ENCODE results near the gene CASK.
A peak's percentile ranks its signal among the peaks of the same experiment; 100 is the strongest.

The CASK gene, protein sequence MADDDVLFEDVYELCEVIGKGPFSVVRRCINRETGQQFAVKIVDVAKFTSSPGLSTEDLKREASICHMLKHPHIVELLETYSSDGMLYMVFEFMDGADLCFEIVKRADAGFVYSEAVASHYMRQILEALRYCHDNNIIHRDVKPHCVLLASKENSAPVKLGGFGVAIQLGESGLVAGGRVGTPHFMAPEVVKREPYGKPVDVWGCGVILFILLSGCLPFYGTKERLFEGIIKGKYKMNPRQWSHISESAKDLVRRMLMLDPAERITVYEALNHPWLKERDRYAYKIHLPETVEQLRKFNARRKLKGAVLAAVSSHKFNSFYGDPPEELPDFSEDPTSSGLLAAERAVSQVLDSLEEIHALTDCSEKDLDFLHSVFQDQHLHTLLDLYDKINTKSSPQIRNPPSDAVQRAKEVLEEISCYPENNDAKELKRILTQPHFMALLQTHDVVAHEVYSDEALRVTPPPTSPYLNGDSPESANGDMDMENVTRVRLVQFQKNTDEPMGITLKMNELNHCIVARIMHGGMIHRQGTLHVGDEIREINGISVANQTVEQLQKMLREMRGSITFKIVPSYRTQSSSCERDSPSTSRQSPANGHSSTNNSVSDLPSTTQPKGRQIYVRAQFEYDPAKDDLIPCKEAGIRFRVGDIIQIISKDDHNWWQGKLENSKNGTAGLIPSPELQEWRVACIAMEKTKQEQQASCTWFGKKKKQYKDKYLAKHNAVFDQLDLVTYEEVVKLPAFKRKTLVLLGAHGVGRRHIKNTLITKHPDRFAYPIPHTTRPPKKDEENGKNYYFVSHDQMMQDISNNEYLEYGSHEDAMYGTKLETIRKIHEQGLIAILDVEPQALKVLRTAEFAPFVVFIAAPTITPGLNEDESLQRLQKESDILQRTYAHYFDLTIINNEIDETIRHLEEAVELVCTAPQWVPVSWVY

DNA sequence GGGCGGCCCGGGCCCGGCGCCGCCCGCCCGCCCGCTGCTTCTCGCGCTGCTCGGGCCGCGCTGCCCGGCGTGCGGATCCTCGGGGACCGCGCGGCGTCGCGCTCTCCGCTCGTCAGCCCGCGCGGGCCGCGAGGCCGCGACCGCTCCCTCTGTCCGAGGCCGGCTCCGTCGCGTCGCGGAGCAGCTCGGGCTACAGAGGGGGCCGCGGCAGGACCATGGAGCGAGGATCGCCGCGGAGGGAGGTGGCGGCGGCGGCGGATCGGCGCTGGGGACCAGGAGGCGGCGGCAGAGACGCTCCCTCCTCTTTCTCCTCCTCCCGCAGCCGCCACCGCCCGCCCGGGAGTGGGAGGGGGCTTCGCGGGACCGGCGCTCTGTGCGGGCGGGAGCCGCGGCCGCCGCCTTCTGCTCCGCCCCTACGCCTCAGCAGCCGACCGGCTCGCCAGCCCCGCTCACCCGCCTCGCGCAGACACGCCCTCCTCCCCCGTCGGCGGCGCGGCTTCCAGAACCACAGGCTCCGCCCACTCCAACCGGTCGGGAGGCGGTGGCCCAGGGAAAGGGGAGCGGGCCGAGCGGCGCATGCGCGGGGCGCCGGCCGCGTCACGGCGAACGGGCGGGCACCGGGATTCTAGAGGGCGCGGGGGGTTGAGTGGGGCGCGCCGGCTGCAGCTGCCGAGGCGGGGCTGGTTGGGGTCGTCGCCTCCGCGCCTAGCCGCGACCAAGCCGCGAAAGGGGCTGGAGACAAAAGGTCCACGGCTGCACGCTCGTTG, at the start of gene CASK:
Gene CASK (minus strand): TSS at position 344 of the 767 bp plus-strand sequence. CDS start 566 bp downstream, outside the sequence.
- peak; percentile 81 for DNase-seq (ENCODE audit: low read depth)

DNA sequence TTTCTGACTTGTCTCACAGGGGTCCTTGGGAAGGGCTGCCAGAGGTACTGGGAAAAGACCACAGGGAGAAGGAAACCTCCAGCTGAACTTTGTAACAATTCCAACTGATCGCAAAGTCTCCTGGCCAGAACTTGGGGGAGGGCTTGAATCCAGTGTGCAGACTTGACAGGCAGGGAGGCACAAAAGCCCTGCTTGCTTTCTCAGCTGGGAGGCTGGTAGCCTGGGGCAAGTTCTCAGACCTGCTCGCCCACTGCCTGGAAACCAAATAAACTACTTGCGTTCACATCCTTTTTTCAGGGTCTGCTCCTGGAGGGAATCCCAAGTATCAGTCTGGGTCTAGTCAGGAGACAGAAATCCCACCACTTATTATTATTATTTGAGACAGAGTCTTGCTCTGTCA, 48.0 kb upstream of the CASK start:
- DNase-seq (ENCODE audit: low read depth) = no peak

DNA sequence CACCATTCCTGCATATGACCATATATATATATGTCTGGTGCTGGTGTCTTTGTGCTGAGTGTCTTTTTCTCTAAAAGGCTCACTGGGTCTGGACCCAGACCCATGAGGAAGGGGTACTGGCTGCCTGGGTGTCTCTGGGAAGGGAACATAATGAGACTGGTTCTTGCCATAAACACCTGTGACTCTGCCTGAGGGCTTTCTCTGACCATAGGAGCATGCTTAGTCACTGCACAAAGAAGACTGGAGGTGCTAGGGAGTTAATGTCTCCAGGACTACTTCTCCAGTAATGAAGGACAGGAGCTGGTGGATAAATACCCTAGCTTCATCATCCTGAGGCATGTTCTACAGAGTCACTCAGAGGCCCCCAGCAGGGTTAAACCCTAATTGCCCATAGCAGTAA, 47.1 kb upstream of the CASK start:
- no peak for DNase-seq (ENCODE audit: low read depth)

DNA sequence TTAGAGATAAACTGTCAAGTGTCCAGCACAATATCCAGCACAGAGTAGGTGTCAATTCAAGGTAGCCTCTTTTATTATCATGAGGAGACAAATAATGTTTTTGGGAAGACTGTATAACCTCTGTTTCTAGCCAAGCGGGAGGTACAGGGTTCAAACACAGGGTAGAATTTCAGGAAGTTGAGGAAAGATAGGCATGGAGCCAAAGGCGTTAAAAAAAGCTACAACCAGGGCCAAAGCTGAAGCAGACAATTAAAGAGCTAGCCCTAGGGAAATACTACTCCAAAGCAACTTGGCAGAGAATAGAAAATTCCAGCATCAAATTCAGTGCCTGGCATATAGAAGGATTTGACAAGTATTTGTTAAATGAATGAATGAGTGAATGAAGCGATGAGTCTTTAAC, 40.0 kb upstream of the CASK start:
- DNase-seq (ENCODE audit: low read depth) = no peak

DNA sequence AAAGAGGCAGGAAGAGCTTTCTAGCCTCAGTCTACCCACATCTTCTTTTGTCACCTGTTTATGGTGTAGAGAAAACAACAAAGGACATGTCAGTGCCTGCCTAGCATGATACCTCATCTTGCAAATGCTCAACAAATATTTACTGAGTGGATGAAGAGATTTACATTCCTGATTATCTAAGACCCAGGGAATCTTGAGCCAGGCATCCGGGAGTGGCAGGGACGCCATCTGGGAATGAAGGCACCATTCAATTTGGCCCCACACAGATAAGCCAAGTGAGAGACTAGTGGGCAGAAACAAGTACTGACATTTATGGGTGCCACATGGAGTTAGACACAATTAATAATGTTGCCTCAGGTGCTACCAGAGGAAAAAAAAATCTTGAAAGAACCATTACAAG, 36.8 kb upstream of the CASK start:
- DNase-seq (ENCODE audit: low read depth) = no peak

DNA sequence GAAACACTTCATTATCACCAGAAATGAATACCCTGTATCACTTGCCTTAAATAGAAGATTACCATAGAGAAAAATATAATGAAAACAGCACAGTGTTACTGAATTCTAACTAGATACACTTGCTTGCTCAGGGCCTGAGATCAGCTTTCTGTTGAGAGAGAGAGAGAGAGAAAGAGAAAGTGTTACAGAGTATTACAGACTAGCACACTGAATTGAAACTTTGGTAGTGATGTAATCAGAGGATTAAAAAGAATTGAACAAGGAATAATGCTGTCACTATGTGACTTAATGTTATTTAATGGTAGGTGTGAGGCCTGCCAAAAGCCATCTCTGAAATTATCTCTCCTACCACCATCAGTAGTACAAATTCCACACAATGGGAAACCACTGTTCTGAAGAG, 35.5 kb upstream of the CASK start:
- DNase-seq (ENCODE audit: low read depth) = no peak

DNA sequence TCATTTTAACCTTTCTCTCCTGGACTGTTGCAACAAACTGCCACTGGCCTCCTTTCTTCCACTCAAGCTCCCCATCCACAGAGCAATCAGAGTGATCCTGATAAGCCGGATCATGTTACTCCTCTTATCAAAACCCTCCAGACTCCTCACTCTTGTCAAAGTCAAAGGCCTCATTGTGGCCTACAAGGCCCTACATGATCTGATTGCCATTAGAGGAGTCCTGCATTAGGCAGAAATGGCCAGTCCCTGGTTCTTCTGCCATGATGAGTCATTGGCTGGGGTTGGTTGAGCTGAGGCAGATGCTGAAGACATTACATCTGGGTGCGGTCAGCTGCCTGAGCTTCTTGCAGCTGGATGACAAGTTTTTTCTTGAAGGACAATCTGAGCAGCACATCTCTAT, 32.7 kb upstream of the CASK start:
- DNase-seq (ENCODE audit: low read depth) = no peak

DNA sequence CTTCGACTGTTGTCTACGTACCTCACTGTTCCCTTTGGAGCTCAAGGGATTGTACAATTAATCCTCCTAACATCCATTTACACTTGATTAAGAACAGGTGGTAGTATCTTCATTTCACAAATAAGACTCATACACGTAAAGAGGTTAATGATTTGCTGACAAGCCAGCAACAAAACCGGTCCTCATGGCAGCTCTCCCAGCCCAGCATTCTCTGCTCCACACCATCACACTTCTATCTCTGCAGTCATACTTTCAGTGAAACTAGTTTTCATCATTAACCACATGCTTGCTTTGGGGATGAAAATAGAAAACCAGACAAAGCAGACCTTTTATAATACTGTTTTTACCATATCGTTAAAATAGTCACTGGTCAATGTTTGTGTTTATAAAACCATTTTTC, 28.7 kb upstream of the CASK start:
- DNase-seq (ENCODE audit: low read depth) = no peak

DNA sequence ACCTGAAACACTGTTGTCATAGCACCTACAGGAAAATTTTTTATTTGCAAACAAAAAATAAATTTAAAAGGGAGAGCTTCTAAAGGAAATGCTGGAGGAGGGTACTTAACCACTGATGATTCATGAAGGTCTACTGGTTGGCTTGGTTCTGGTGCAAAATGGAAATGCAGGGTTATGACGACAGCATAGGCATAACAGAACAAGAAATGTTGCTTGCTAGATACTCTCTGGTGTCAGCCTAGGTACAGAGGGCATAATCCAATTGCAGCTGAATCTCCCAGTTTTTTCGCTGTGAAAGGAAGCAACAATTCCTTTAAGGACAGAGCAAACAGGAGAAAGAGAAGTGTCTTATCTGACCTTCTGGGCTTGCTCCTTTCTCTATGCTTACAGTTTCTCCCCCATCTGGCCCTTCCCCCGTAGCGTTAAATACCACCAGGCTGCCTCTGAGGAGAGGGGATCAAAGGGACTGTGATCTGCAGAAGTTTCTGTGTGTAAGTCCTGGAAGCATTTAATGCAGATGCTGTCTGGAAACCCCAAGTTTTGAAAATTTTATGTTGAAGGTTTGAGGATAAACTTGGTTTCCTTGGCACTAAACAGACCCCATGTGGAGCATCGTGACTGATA, 23.7 kb upstream of the CASK start:
- DNase-seq (ENCODE audit: low read depth) = no peak

DNA sequence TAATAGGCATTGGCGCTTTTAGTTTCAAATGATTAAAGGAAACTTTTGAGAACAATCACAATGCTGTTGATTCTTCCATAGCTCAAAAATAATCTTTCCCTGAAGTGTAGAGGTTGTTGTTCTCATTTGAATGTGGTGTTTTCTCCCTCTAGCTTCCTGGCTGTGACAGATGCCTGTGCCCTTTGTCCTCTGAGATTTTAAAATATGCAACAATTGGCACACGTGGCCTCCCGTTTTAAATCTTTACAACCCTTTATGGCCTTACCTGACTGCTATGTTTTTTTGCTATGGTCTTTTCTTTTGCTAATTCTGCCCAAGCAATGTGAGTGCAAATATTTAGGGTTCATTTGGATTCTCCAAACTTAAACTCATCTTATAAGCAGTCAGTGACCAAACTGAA, 22.9 kb upstream of the CASK start:
- DNase-seq (ENCODE audit: low read depth) = no peak

DNA sequence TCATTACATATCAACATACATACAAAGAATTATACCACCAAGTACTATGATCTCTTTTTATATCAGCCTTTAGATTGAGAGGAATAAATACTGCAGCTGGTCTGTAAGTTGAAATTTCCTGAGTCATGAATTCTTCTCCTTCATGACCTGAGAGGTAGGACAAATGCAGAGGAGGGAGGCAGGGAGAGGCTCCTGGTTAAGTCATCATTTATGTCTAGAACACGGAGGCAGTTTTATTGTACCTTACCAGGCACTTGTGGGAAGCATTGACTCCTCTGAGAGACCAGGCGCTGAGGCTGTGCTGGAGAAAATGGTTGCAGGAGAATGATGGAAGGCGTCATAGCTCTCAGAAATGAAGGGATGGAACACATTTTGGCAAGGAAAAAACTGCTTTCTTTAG, 12.5 kb upstream of the CASK start:
- DNase-seq (ENCODE audit: low read depth) = no peak

DNA sequence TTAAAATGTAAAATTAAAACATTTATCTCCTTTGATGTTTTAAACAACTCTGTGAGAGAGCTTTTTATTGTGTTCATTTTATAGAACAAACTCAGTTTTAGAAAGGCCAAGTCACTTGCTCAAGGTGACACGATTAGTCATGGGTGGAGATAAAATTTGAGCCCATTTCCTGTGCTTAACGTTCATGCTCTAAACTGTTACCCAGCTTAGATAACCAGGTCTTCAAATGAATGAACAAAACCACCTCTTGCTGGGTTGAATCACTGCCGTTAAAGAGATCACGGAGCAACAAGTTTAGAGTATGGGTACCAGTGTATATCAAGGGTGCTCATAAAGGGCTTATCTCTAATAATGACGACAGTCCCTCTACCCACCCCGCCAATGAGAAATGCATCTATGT, 10.2 kb upstream of the CASK start:
- DNase-seq (ENCODE audit: low read depth) = no peak

DNA sequence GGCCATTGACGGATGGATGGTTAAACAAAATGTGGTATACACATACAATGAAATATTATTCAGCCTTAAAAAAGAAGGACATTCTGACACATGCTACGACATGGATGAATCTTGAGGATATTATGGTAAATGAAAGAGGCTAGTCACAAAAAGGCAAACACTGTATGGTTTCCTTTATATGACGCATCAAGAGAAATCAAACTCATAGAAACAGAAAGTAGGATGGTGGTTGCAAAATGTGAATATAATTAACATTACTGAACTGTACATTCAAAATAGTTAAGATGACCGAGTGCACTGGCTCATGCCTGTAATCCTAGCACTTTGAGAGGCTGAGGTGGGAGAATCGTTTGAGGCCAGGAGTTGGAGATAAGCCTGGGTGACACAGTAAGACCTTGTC, 9.5 kb upstream of the CASK start:
- no peak for DNase-seq (ENCODE audit: low read depth)

DNA sequence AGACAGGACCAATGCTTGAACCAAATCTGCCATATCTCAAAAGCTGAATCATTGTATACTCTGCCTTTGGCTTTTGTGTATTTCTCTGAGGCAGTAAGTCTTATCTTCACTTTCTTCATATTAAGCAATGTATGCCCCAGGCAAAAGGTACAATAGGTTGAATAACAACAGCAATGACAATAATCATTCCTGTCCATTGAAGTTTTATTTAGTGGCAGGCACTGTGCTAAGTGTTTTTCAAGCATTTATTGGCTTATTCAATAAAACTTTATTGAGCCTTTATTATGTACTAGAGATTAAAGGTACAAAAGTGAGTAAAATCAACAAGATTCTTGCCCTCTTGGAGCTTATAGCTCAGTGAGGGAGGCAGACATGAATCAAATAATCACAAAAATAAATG, 8.2 kb upstream of the CASK start:
- DNase-seq (ENCODE audit: low read depth) = no peak

DNA sequence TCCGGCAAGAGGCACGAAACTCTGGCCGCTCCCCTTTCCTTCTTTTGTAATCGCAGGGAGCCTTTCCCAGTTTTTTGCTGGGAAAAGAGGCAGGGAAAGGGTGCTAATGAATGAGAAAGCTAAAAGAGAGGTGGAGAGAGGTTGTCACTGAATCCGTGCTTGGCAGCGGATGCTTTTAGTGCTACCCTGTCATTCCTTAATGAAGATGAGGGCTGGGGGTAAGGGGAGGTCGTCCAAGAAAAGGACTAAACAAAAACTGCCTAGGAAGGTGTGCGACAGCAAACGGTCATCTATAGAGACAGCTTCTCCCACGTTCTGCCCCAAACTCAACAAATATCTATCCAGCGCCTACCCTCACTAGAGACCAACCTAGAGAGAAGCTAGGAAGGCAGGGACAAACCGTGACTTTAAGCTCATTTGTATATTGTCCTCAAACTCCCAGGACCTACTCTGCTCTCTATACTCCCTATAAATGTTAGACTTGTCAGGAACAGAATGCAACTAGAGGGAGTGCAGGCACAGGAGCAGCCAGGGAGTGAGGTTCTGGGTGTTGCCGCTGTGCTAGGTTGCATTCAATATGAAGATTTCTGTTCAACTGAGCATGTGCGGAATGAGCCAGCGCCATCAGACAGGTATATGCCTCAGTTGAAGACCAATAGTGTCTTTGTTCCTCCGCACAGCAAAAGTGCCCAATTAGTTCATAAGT, 777 bp upstream of the CASK start:
- no peak for DNase-seq (ENCODE audit: low read depth)

DNA sequence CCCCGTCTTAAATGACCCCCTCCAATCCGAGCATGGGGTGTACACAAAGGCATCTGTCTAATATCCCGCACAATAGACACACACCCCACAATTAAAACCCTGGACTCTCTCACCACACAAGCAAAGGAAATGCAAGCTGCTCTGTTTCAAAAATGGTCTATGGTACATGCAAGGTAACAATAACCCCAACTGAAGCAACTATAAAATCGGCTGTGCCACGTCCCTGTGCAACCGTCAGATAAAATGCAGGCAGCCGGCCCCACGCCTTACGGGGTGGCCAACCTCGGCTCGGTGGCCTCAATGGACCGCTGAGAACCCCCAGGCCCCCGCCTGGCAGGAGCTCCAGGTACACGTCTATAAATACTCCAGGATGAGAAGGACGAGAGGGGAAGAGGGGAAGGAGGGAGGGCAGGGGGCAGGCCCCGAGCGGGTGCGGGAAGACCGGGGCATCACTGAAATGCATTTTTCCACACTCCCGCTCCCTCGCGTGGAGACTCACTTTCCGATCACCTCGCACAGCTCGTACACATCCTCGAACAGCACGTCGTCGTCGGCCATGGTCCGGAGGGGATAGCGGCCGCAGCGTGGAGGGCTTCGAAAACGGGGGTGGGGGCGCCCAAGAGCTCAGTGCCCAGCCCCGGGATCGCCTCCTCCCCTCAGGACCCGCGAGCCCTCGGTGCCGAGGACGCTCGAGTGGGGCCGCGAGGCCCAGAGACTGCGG, 763 bp downstream of the CASK start:
- DNase-seq (ENCODE audit: low read depth) = no peak

DNA sequence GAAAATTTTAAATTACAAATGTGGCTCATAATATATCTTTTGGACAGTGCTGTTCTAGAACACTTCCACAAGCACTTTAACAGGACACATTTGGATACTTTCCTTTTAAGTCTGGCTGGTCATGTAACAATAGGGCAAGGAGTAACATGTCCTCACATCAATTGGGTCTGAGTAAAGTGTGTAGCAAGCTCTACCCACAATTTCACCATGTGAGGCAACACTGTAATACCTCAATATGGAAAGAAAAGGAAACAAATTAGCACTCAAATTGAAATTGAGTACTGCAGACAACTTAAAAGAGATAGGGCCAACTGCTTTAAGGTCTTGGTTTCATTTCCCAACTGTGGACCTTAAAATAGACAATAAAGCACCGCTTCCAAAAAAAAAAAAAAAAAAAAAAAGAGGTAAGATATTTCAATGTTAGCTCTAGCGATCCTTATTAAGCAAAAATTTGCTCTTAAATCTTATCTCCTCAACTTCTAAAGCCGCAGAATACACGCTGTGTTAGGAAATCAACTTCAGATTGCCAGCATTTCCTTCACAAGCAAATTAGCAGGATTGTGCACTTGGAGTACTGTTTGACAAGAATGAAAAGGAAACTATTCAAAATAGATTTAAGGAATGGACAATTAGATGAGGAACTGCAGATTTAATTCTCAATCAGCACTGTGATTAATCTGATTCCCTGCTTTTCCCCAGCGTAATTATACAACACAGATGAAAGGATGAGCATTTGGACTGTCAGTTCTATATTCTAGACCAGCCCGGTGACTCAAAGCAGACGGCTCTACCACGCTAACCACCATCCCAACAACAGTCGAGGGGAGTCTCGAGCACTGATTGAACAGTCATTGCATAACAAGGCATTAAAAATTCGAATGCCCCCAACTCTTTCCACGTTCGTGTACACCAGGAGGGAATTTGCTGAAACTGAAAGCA, 1.6 kb downstream of the CASK start:
- DNase-seq (ENCODE audit: low read depth) = no peak

DNA sequence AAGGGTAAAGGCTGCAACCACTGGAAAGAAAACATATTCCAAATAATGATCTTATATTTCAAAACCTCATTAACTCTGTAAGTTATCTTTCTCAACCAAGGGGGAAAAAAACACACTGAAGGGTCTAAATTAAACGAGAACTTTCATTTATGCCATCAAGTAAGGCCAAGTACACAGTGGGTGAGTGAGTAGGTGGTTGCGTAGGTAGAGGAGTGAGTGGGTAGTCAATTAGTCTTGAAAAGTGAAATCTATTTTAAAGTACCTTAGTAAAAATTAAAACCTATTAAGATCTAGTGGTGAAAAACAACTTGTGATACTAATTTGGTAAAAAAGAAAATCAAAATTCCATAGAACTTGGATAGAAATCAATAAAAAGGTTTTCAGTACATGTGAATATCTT, 3.5 kb downstream of the CASK start:
- no peak for DNase-seq (ENCODE audit: low read depth)

DNA sequence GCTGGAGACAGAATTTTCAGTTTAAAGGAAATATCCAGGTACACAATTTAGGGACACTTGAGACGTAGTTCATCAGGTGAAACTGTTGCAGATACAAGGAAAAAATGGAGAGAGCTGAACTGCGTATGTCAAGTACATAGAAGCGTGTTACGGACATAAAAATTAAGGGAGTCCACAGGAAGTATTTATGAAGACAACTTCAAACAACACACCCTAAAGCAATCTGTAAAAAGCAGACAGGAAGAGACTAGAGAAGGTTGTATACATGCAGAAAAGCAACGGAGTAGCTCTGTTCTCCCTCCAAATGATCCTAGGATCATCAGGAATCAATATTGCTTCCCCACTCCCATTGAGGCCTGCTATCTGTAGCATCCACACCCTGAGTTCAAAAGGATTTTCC, 5.8 kb downstream of the CASK start:
- no peak for DNase-seq (ENCODE audit: low read depth)

DNA sequence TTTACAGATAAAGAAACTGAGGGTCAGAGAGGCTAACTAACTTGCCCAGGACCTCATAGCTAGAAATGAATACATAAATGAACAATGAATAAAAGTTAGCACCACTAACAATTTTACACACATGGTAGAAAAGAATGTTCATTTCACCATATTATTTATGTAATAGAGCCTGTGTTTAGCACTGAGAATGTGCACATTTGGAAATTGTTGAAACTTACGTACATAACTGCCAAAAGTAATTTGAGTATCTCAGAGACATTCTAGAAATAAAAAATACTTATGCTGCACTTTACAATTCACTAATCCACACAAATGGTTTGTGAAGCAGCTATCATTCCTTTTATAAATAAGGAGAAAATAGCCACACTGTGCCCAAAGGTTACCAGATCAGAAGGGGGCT, 9.9 kb downstream of the CASK start:
- no peak for DNase-seq (ENCODE audit: low read depth)

All from stimulated activated CD8-positive, alpha-beta memory T cell treated with anti-CD3 and anti-CD28 coated beads, Interleukin-4, amount 100 ng/mL, for 24 hours (primary cell).